Mucosa of gallbladder (tissue), 1 donor: Measurements from ENCODE around the gene ACTG2. TPM values are rescaled to one million over a fixed set of nuclear protein-coding genes. Genes with fewer than 3 reads are reported as not detected.
A peak's percentile ranks its signal among the peaks of the same experiment; 100 is the strongest.

Experiments used
- DNase-seq: peaks from one replicate; pipeline ENCODE4 v3.0.0-alpha.2; 2020; ENCODE audit warnings: low spot score
- total RNA-seq: library from RNA; stranded (reverse); gene quantifications from one replicate; pipeline ENCODE4 v1.2.1, GENCODE V29; 2021
- donor health status: DM: no; HTN: no; CAD: no.

ACTG2 gene
- total RNA-seq, 1 donor from 2014 or later: 2,669 TPM

- DNase-seq: no peak
Observed at GRCh38 chr2:73913414-73914054, 20.7 kb downstream of the ACTG2 start.

DNA sequence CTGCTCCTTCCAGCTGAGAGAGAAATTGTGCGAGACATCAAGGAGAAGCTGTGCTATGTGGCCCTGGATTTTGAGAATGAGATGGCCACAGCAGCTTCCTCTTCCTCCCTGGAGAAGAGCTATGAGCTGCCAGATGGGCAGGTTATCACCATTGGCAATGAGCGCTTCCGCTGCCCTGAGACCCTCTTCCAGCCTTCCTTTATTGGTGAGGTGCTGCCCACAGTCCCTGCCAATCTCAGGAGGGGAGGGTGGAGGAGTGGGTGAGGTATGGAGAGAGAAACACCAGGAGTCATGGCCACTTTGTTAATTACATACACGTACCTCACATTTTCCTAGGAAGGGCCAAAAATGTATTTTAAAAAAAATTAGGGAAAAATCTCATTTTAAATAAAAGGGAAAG, 21.9 kb downstream of the ACTG2 start:
- DNase-seq: no peak

DNA sequence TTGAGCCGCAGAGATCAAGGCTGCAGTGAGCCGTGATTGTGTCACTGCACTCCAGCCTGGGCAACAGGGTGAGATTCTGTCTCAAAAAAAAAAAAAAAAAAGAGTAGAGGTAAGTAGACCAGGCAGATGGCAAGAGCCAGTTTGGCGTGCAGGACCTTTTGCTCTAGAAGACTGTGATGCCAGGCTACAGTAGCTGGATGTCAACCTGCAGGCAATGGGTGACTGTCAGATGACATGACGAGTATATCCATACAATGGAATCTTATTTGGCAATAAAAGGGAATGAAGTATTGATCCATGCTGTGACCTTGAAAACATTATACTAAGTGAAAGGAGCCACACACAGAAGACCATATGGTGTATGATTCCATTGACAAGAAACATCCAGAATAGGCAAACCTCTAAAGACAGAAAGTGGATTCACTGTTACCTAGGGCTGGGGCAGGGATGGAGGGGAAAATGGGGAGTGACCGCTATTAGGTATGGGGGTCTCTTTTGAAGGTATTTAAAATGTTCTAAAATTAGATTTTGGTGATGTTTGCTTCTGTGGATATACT, 22.7 kb downstream of the ACTG2 start:
- no peak for DNase-seq

DNA sequence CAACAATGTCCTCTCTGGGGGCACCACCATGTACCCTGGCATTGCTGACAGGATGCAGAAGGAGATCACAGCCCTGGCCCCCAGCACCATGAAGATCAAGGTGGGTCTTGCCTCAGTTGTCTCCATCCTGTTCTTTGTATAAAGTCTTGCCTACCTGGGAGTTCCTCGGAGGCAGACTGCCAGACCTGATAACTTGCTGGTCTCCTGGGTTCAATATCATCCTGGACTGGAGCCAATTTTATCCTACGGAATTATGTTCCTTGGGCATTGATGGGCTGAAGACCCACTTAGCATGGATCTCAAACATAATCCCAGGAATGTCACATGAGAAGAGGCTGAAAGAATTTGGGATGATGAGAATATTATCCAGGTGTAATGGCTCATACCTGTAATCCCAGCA, 23.9 kb downstream of the ACTG2 start:
- no peak for DNase-seq

DNA sequence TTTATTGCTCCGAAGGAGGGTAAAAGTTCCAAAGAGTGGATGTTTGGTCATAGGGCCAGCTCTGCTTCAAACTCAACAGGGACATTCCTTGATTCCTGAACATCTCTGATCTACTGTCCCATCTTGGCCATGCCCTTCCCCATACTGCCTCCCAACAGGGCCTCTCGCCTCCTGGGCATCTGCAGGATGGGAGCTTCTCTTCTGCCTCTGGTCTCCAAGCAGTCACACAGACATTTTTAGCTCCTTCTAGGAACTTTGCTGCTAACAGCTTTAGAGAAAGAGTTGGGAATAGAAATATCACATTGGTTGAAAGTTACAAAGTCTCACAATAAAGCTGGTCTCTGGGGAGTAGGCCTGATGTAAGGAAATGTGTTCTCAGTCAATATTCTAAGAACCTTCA, 24.5 kb downstream of the ACTG2 start:
- DNase-seq: no peak

DNA sequence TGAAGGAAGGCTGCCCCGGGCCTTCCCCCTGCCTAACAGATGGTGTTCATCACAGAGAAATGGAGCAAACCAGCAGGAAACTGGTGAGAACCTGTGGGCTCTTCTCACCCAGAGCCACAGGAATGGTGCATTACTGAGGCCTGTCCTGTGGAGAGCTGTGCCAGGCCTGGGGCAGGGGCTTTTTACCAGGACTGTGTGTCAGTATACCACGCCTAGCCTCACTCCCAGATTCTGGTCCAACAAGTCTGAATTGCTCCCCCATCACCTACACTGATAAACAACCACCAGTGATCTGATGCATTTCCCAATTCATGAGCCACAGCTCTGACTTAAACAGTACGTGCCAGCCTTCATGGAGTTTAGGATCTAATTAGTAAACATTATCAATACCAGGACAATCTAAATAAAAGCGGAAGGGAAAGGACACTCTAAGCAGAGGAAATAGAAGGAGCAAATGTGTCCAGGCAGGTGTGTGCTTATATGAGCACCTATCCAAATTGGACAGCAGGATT, 24.9 kb downstream of the ACTG2 start:
- no peak for DNase-seq

DNA sequence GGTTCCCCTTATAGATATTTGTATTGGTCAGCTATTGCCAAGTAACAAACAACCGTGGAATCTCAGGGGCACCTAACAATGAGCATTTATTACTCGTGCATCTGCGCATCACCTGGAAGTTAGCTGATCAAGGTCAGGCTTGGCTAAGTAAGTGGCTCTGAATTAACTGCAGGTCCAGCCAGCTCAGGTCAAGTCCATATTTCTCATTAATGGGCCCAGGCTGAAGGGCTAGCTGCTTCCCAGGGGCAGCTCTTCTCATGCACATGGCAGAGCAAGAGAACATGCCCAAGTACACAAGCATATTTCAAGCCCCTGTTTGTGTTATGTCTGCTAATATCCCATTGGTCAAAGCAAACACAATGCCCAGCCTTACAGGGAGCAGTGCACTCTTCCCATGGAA, 26.0 kb downstream of the ACTG2 start:
- DNase-seq: no peak

- DNase-seq: no peak
Observed at GRCh38 chr2:73919596-73920228, 26.9 kb downstream of the ACTG2 start.

DNA sequence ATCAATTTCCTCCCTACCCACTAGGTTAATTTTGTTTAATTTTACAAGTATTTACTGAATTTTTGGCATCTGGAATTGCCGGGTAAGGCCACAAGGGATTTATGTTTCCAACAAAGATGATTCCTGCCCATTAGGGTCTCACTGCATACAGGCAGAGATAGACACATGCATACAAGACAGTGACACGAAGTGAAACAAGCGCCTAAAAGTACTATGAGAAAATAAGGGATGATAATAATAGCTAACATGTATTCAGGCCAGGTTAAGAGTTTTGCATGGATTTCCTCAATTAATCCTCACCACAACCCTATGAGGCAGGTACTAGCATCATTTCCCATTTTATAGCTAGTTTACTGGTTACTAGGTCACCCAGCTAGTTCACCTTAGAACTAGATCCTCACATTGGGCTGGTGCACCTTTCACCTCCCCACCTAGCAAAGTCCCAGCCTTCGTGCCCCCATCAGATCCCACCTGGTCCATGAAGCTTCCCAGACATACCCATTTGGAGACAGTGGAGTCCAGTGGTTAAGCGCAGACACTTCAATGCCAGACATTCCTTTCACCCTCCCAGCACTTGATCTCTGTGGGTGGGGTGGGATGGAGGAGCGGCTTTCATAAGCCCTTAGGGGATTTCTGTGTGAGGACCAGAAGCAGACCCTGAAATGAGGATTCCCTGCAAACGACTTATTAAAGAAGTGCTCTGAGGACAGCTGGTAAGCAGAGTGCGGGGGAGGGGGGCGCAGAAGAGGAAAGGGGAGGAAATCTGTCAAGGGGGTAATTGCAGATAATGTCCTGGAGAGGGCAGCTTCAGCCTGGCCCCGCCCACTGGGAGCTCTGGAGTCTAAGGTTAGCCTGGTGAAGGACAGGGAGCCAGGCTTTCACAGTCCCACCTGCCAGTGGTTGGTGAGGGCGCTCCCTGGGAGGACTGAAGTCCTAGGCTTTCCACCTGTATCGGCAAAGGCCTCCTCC, 28.1 kb downstream of the ACTG2 start:
- no peak for DNase-seq

DNA sequence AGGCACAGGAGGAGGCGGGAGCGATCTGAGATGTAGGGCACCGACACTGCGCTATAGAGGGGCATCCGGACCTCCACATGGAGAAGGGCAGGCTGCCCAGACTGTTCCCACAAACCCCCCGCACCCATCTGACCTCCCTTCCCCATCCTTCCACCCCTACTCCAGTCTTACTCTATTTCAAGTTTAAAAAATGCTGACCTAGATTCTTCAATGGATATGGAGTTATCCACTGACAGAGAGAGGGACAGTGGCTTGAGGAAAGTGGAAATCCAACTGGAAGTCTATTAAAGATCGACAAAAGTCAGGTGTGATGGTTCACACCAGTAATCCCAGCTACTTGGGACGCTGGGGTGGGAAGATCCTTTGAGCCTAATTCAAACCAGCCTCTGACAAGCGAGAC, 28.8 kb downstream of the ACTG2 start:
- DNase-seq: no peak

DNA sequence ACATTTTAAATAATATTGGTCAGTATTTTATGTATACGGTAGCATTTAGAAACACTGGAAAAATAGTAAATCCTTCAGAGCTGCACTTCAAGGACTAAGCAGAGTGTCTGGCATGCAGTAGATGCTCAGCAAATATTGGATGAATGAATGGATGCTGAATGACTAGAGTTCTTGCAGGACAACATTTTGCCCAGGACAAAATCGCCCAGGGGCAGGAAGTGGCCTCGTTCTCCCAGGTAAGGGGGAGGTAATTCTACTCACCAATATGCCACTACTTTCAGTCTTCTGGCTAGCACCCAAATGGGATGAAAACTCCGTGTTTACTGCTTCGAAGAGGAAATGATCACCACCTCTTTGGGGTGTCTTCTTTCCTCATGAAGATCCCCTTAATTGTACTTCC, 29.9 kb downstream of the ACTG2 start:
- no peak for DNase-seq

DNA sequence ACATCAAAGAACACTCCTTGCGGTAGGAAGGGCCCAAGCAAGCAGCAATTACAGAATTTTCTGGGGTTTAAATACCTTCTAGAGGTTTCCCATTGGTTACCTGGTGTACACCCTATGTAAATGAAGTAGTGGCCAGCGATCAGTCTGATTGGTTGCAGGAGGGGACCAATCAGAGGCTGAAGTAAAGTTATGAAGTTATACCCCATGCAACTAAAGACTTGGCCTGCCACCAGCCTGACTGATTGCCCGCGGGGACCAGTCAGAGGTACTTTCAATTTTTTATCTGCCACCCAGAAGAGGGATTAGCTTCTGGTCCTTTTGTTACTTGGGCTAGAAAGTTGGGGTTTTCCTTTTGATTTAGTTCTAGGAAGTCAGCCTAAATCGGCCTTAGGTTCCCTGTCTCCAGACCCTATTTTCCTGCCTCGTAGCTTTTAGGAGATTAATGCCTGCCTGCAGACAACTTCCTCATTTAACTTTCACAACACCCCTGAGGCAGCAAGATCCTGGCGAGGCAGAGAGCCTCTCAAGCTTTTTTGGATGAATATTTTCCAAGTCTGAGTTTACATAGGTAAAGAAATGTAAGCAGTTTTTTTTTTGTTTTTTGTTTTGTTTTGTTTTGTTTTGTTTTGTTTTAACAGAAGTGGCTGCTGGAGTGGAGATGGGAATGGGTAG, 32.4 kb downstream of the ACTG2 start:
- DNase-seq: no peak

DNA sequence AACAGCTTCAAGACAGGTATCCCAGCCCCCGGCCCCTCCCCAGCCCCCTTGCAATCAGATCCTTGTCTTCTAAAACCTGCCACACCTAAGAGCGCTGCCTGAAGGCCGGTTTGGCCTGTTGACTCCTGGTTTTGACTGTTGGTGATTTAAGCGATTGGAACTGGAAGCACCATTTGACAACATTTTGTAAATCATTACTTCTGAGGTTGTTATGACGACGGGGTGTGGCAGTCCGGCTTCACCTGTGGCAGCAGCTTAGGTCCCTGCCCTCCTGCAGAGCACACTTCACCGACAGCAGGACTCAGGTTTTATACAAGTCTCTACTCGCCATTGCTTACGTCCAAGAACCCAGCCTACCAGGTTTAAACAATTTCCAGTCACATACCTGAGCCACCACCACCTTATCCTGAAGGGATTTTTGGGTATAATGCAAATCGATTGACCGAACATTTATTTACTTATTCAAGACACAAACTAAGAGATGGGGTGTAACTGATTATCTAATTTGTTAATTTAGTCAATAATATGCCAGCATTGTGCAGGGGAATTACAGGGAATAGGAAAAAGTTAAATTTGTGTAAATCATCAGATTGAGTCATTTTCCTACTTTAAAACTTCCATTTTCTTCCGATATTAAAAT, 33.2 kb downstream of the ACTG2 start:
- peak; percentile 85 for DNase-seq

- peak; percentile 99 for DNase-seq
Observed at GRCh38 chr2:73926493-73927327, 33.9 kb downstream of the ACTG2 start, which contains the start of gene DGUOK. Gene DGUOK (plus strand): TSS chr2:73926880. CDS start chr2:73926911, 31 bp downstream.

GRCh38 chr2:73927344-73927743, 34.5 kb downstream of the ACTG2 start:
- no peak for DNase-seq

DNA sequence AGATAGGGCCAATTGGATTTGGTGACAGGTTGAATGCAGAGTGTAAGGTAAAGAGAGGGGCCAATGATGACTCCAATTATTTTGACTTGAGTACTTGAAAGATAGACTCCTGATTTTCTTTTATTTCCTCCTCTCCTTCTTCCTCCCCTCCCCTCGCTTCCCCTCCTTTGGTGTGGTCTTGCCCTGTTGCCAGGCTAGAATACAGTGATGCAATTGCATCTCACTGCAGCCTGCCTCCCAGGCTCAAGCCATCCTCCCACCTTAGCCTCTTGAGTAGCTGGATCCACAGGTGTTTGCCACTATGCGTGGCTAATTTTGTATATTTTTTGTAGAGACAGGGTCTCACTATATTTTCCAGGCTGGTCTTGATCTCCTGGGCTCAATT, 36.1 kb downstream of the ACTG2 start:
- no peak for DNase-seq

GRCh38 chr2:73930386-73930785, 37.6 kb downstream of the ACTG2 start:
- no peak for DNase-seq

- no peak for DNase-seq
Observed at GRCh38 chr2:73931531-73932500, 39.0 kb downstream of the ACTG2 start.

- no peak for DNase-seq
Observed at GRCh38 chr2:73933194-73933593, 40.4 kb downstream of the ACTG2 start.
